Glutamatergic neuron (in vitro differentiated cells): ENCODE data around the gene ELFN1. TPM values are rescaled to one million over a fixed set of nuclear protein-coding genes. Genes with fewer than 3 reads are reported as not detected.

Experiments
- DNase-seq: peaks from one replicate; pipeline ENCODE4 v3.0.0; 2022
- H3K27ac Mint-ChIP-seq: one replicate; pipeline ENCODE4 v1.8.0; 2020; ENCODE audit warnings: mild to moderate bottlenecking, mixed read lengths, inconsistent platforms; ENCODE audit not compliant: unreplicated experiment
- H3K27me3 Mint-ChIP-seq: one replicate; pipeline ENCODE4 v1.8.0; 2020; ENCODE audit warnings: mild to moderate bottlenecking, moderate library complexity, mixed read lengths, inconsistent platforms; ENCODE audit not compliant: unreplicated experiment
- H3K36me3 Mint-ChIP-seq: one replicate; pipeline ENCODE4 v1.8.0; 2020; ENCODE audit warnings: mild to moderate bottlenecking, mixed read lengths, inconsistent platforms; ENCODE audit not compliant: unreplicated experiment
- H3K4me1 Mint-ChIP-seq: one replicate; pipeline ENCODE4 v1.8.0; 2020; ENCODE audit warnings: mild to moderate bottlenecking, low read depth, mixed read lengths, inconsistent platforms; ENCODE audit not compliant: unreplicated experiment
- H3K4me3 Mint-ChIP-seq: one replicate; pipeline ENCODE4 v1.8.0; 2020; ENCODE audit warnings: mild to moderate bottlenecking, mixed read lengths, inconsistent platforms; ENCODE audit not compliant: unreplicated experiment
- H3K9me3 Mint-ChIP-seq: one replicate; pipeline ENCODE4 v1.8.0; 2020; ENCODE audit warnings: mild to moderate bottlenecking, moderate library complexity, mixed read lengths, inconsistent platforms; ENCODE audit not compliant: unreplicated experiment
- total RNA-seq: library from RNA; stranded (reverse); fragmentation: NEBNext Ultra II Directional; extraction: Animal tissue kit (Norgen Biotek cat#: 25700); gene quantifications from one replicate; pipeline ENCODE4 v1.2.1, GENCODE V29; 2021; ENCODE audit not compliant: unreplicated experiment
- TF ChIP-seq, protein P1 (sequence below): fragments of 200-600 bp; sonication (generic); IDR thresholded peaks from one replicate; pipeline ENCODE4 v1.5.0; 2021; ENCODE audit not compliant: partially characterized antibody, unreplicated experiment

Gene ELFN1
- total RNA-seq, 1 donor from 2014 or later, result 40.0 TPM

DNA sequence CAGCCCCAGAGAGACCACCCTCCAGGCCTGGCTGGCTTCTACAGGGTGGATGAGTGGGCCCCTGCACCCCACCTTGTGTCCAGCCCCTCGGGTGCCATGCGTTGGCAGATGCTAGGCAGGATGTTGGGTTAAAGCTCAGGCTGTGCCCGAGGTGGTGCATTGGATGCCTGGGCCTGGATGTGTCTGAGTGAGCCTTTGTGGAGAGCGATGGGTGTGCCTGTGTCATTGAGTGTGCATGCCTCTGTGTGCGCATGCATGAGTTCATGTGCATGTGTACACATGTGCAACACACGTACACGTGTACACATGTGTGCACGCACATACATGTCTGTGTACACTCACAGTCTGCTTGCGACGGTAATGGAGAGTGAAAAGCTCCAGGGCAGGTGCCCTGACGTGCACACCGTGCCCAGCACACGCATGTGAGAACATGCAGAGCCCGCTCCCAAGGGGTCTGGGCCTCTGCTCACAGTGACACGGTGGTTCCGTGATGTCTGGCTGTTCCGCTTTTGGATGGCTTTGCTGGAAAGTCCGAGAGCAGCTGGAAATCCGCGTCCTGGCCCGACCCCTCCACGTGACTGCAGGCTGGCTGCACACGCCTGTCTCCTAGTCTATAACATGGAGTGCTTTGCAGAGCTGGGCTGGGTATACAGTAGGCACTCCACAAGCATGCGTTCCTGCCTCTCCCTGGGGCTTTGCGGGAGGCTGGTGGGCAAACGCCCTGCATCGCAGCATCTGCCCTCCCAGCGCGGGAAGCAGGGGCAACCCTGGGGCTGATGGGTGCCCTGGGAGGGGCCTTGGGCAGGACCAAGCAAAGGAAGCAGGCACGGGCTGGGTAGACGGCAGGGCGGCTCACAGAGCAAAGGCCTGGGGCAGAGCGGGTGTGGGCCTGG, 36.9 kb downstream of the ELFN1 start:
- H3K4me3 Mint-ChIP-seq, result no peak overlapping the region
- H3K9me3 Mint-ChIP-seq, result peaks cover 7% of the 10 kb centered on the region
- peaks cover 9% of the 10 kb centered on the region for H3K27me3 Mint-ChIP-seq
- no peak overlapping the region for H3K27ac Mint-ChIP-seq
- H3K36me3 Mint-ChIP-seq, result peaks cover 28% of the 10 kb centered on the region
- H3K4me1 Mint-ChIP-seq, result peaks cover 4% of the 10 kb centered on the region
- no peak for DNase-seq
- TF ChIP-seq, protein P1, sequence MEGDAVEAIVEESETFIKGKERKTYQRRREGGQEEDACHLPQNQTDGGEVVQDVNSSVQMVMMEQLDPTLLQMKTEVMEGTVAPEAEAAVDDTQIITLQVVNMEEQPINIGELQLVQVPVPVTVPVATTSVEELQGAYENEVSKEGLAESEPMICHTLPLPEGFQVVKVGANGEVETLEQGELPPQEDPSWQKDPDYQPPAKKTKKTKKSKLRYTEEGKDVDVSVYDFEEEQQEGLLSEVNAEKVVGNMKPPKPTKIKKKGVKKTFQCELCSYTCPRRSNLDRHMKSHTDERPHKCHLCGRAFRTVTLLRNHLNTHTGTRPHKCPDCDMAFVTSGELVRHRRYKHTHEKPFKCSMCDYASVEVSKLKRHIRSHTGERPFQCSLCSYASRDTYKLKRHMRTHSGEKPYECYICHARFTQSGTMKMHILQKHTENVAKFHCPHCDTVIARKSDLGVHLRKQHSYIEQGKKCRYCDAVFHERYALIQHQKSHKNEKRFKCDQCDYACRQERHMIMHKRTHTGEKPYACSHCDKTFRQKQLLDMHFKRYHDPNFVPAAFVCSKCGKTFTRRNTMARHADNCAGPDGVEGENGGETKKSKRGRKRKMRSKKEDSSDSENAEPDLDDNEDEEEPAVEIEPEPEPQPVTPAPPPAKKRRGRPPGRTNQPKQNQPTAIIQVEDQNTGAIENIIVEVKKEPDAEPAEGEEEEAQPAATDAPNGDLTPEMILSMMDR, result no peak

DNA sequence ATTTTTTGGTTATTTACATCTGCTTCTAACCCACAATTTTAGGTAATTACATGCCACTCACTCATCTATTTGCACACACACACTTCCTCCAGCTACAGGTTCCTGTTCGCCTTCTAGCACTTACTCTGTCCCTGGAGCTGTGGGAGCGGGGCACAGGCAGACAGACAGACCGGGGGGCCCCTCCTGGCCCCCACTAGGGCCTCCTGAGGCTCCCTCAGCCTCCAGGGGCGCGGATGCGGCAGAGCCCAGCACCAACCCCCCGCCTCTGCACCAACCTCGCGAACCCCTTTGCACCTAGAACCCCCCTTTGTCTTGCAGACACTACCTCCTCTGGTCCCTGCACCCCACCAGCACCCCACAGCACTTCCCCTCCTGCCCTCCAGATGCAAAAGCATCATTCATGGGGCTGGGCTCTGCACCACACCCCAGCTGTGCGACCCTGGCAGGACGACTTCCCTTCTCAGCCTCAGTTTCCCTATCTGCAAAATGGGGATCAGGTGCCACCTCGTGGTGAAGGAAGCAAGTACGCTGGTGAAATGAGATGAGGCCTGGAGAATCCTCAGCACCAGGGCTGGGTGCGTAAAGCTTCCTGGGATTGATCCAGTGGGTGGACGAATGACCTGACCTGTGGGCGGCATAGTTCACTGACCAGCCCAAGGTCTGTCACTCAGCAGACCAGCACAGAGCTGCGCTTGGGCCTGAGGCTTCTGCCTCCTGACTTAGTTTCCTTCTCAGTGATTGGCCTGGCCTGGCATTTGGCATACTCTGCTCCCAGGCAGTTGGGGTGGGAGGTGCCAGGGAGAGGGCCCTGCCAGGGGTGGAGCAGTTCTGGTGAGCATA, 37.9 kb downstream of the ELFN1 start:
- TF ChIP-seq, protein P1, result no peak
- peaks cover 13% of the 10 kb centered on the region for H3K27me3 Mint-ChIP-seq
- peaks cover 8% of the 10 kb centered on the region for H3K4me1 Mint-ChIP-seq
- no peak for DNase-seq
- no peak overlapping the region for H3K27ac Mint-ChIP-seq
- H3K36me3 Mint-ChIP-seq, result peaks cover 18% of the 10 kb centered on the region
- peaks cover 5% of the 10 kb centered on the region for H3K9me3 Mint-ChIP-seq
- no peak overlapping the region for H3K4me3 Mint-ChIP-seq

DNA sequence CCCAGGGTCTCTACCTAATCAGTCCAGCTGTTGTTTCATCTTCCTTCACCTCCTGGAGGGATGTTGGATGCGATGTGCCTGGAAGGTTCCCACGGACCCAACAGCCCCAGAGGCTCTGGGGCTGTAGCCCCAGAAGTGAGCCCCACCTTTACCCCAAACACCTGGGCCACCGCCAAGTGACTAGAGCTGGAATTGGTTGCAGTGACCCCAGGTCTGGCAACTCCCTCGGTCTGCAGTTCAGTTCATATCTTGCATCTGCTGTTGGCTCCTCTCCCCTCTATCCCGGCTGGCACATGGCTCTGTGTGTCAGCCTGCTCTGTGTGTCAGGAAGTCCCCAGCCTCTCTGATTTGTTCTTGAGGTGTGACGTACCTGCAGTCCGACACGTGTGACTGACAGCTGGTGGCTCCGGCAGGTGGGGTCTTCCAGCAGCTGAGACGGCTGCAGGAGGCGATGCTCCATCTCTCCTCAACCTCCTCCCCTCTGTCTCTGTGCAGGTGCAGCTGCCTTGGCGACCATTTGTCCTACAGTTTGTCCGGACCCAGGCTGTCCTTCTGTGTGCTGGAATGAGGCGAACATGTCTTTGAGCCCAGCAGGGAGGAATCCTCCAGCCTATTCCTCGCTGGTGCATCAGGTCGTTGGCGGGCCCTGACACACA, 38.6 kb downstream of the ELFN1 start:
- peaks cover 13% of the 10 kb centered on the region for H3K27me3 Mint-ChIP-seq
- no peak overlapping the region for H3K27ac Mint-ChIP-seq
- no peak overlapping the region for H3K4me3 Mint-ChIP-seq
- peaks cover 13% of the 10 kb centered on the region for H3K36me3 Mint-ChIP-seq
- H3K4me1 Mint-ChIP-seq, result peaks cover 10% of the 10 kb centered on the region
- no peak for DNase-seq
- TF ChIP-seq, protein P1, result no peak
- H3K9me3 Mint-ChIP-seq, result peaks cover 4% of the 10 kb centered on the region

DNA sequence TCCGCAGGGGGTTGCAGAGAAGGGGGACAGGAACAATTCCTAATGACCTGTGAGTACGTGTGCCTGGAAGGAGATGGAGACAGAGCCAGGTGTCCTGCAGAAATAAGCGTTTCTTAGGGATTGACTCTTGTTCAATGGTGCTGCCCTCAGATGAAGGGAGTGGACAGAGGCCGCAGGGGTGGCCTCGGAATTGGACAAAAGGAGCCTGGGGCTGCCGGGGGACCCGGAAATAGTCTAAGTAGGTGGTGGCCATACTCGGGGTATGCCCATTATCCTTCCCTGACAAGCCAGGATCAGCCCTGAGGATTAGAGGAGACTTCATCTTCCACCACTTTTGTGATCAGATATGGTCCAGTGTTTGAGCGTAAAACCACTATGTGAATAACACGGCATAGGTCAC, 39.2 kb downstream of the ELFN1 start:
- Mint-ChIP-seq H3K27ac (no peak overlapping the region), H3K4me1 (peaks cover 15% of the 10 kb centered on the region), H3K9me3 (peaks cover 8% of the 10 kb centered on the region), H3K27me3 (peaks cover 18% of the 10 kb centered on the region), H3K36me3 (peaks cover 13% of the 10 kb centered on the region), H3K4me3 (no peak overlapping the region)
- TF ChIP-seq, protein P1, result no peak
- DNase-seq, result no peak
